ENCODE measurements around the gene VWA7. TPM values are rescaled to one million over a fixed set of nuclear protein-coding genes. Genes with fewer than 3 reads are reported as not detected.

VWA7 gene
- total RNA-seq, 1 donor from 2014 or later = 0.54 TPM

- H3K27ac Mint-ChIP-seq (ENCODE audit: unreplicated experiment) = no peak overlapping the region
- no peak for TF ChIP-seq CTCF (IDR thresholded peaks at IDR 0.05; ENCODE audit: insufficient read depth, low read depth, low read length)
- no peak for TF ChIP-seq EZH2 (IDR thresholded peaks at IDR 0.05; ENCODE audit: insufficient read depth, low read length)
- no peak overlapping the region for H3K4me3 Mint-ChIP-seq (ENCODE audit: unreplicated experiment)
- H3K79me2 ChIP-seq (ENCODE audit: insufficient read depth, low read length) = peaks cover 21% of the 10 kb centered on the region
- H3K36me3 ChIP-seq (ENCODE audit: insufficient read depth, low read length) = peaks cover 11% of the 10 kb centered on the region
- H3K27me3 ChIP-seq (ENCODE audit: insufficient read depth, low read length) = no peaks in the 10 kb centered on the region
- H3K27ac ChIP-seq (ENCODE audit: low read depth, low read length) = no peak overlapping the region
- no peak for FAIRE-seq
- peaks cover 5% of the 10 kb centered on the region for H3K4me1 ChIP-seq (ENCODE audit: insufficient read depth, low read length)
- H3K4me3 ChIP-seq (ENCODE audit: insufficient read depth, low read depth, low read length) = no peak overlapping the region
- no peak overlapping the region for H3K4me2 ChIP-seq (ENCODE audit: low read length)
- H3K9me3 Mint-ChIP-seq (ENCODE audit: unreplicated experiment) = no peaks in the 10 kb centered on the region
- no peak overlapping the region for H2AFZ ChIP-seq (ENCODE audit: low read depth, low read length)
- no peaks in the 10 kb centered on the region for H3K9me3 ChIP-seq (ENCODE audit: insufficient read depth, low read depth, low read length)
- no peaks in the 10 kb centered on the region for H3K27me3 Mint-ChIP-seq (ENCODE audit: low read depth, unreplicated experiment)
- H3K4me1 Mint-ChIP-seq (ENCODE audit: low read depth, unreplicated experiment) = peaks cover 1% of the 10 kb centered on the region
- peak; percentile 28 for DNase-seq (ENCODE audit: low read depth)
- no peaks in the 10 kb centered on the region for H3K36me3 Mint-ChIP-seq (ENCODE audit: low read depth, unreplicated experiment)
- H3K9ac ChIP-seq (ENCODE audit: low read length) = no peak overlapping the region
- H4K20me1 ChIP-seq (ENCODE audit: insufficient read depth, low read length) = no peaks in the 10 kb centered on the region
Measured at GRCh38 chr6:31799781-31800180, 22.7 kb upstream of the VWA7 start.

- Histone ChIP-seq H3K79me2 (ENCODE audit: insufficient read depth, low read length) (peaks cover 33% of the 10 kb centered on the region), H3K27ac (ENCODE audit: low read depth, low read length) (no peak overlapping the region), H2AFZ (ENCODE audit: low read depth, low read length) (no peak overlapping the region), H4K20me1 (ENCODE audit: insufficient read depth, low read length) (no peaks in the 10 kb centered on the region), H3K4me3 (ENCODE audit: insufficient read depth, low read depth, low read length) (no peak overlapping the region), H3K36me3 (ENCODE audit: insufficient read depth, low read length) (peaks cover 5% of the 10 kb centered on the region), H3K9me3 (ENCODE audit: insufficient read depth, low read depth, low read length) (no peaks in the 10 kb centered on the region), H3K4me1 (ENCODE audit: insufficient read depth, low read length) (peaks cover 16% of the 10 kb centered on the region), H3K27me3 (ENCODE audit: insufficient read depth, low read length) (no peaks in the 10 kb centered on the region), H3K9ac (ENCODE audit: low read length) (no peak overlapping the region), H3K4me2 (ENCODE audit: low read length) (no peak overlapping the region)
- H3K4me1 Mint-ChIP-seq (ENCODE audit: low read depth, unreplicated experiment) = peaks cover 10% of the 10 kb centered on the region
- H3K9me3 Mint-ChIP-seq (ENCODE audit: unreplicated experiment) = no peaks in the 10 kb centered on the region
- H3K4me3 Mint-ChIP-seq (ENCODE audit: unreplicated experiment) = no peak overlapping the region
- TF ChIP-seq EZH2 (IDR thresholded peaks at IDR 0.05; ENCODE audit: insufficient read depth, low read length) = no peak
- no peak for TF ChIP-seq CTCF (IDR thresholded peaks at IDR 0.05; ENCODE audit: insufficient read depth, low read depth, low read length)
- FAIRE-seq (no peak), DNase-seq (ENCODE audit: low read depth) (no peak)
- H3K27me3 Mint-ChIP-seq (ENCODE audit: low read depth, unreplicated experiment) = no peaks in the 10 kb centered on the region
- peaks cover 2% of the 10 kb centered on the region for H3K36me3 Mint-ChIP-seq (ENCODE audit: low read depth, unreplicated experiment)
- no peak overlapping the region for H3K27ac Mint-ChIP-seq (ENCODE audit: unreplicated experiment)
Measured at GRCh38 chr6:31797588-31797987, 20.5 kb upstream of the VWA7 start.

GRCh38 chr6:31796993-31797385 lies 19.9 kb upstream of the VWA7 start:
- Histone ChIP-seq H3K36me3 (ENCODE audit: insufficient read depth, low read length) (peaks cover 8% of the 10 kb centered on the region), H4K20me1 (ENCODE audit: insufficient read depth, low read length) (peaks cover 4% of the 10 kb centered on the region), H3K9me3 (ENCODE audit: insufficient read depth, low read depth, low read length) (no peaks in the 10 kb centered on the region), H3K27me3 (ENCODE audit: insufficient read depth, low read length) (no peaks in the 10 kb centered on the region), H3K4me2 (ENCODE audit: low read length) (no peak overlapping the region), H3K4me3 (ENCODE audit: insufficient read depth, low read depth, low read length) (no peak overlapping the region), H3K4me1 (ENCODE audit: insufficient read depth, low read length) (peaks cover 21% of the 10 kb centered on the region), H3K79me2 (ENCODE audit: insufficient read depth, low read length) (peaks cover 38% of the 10 kb centered on the region), H3K9ac (ENCODE audit: low read length) (no peak overlapping the region), H2AFZ (ENCODE audit: low read depth, low read length) (no peak overlapping the region), H3K27ac (ENCODE audit: low read depth, low read length) (no peak overlapping the region)
- no peak for TF ChIP-seq EZH2 (IDR thresholded peaks at IDR 0.05; ENCODE audit: insufficient read depth, low read length)
- FAIRE-seq (no peak), DNase-seq (ENCODE audit: low read depth) (no peak)
- H3K4me1 Mint-ChIP-seq (ENCODE audit: low read depth, unreplicated experiment) = peaks cover 11% of the 10 kb centered on the region
- H3K4me3 Mint-ChIP-seq (ENCODE audit: unreplicated experiment) = peak overlapping the region; percentile 64
- no peaks in the 10 kb centered on the region for H3K27me3 Mint-ChIP-seq (ENCODE audit: low read depth, unreplicated experiment)
- no peaks in the 10 kb centered on the region for H3K9me3 Mint-ChIP-seq (ENCODE audit: unreplicated experiment)
- H3K27ac Mint-ChIP-seq (ENCODE audit: unreplicated experiment) = no peak overlapping the region
- peaks cover 3% of the 10 kb centered on the region for H3K36me3 Mint-ChIP-seq (ENCODE audit: low read depth, unreplicated experiment)
